Testis (tissue), 3 donors: ENCODE data around the gene CTBP2. TPM values are rescaled to one million over a fixed set of nuclear protein-coding genes. Genes with fewer than 3 reads are reported as not detected.

ENCODE experiments used
- DNase-seq: peaks from one replicate; pipeline ENCODE4 v3.0.0-alpha.2; 2019
- H3K27ac ChIP-seq, 2 donors: fragments of 200-600 bp; sonication (generic); one replicate each; pipeline ENCODE4 v1.5.1; 2019
- H3K27me3 ChIP-seq: fragments of 200-600 bp; sonication (generic); one replicate; pipeline ENCODE4 v1.5.1; 2019
- H3K36me3 ChIP-seq: fragments of 200-600 bp; sonication (generic); one replicate; pipeline ENCODE4 v1.5.1; 2017; ENCODE audit warnings: low read depth; ENCODE audit errors: missing control alignments
- H3K4me1 ChIP-seq: fragments of 200-600 bp; sonication (generic); one replicate; pipeline ENCODE4 v1.5.1; 2019
- H3K4me3 ChIP-seq, 2 donors: fragments of 200-600 bp; sonication (generic); one replicate each; pipeline ENCODE4 v1.5.1; 2017 to 2019
- H3K9me3 ChIP-seq: fragments of 200-600 bp; sonication (generic); one replicate; pipeline ENCODE4 v1.5.1; 2017
- CTCF ChIP-seq, 3 experiments: fragments of 450-650 bp in 2 of 3; fragments of 200-600 bp in 1 of 3; sonication (generic) in 1 of 3; IDR thresholded peaks; one replicate each; pipeline ENCODE4 v1.5.1; 2016 to 2019; ENCODE audit warnings: antibody characterized with exemption in 3 of 3, mild to moderate bottlenecking in 2 of 3, moderate library complexity in 1 of 3
- POLR2A ChIP-seq: fragments of 450-650 bp; IDR thresholded peaks from one replicate; pipeline ENCODE4 v1.6.1; 2017; ENCODE audit warnings: antibody characterized with exemption, mild to moderate bottlenecking, moderate library complexity
- WGBS, 2 donors: methylation state at CpG; one replicate each; pipeline ENCODE4 v1.1.5; 2018; 5-methylcytosine and 5-hydroxymethylcytosine counted together
- intact Hi-C: fragments of 100-400 bp; cut with DNase I; formaldehyde crosslinking; loops from one replicate; pipeline ENCODE4 v1.15.1; 2023; ENCODE audit warnings: low total_unique reads
- polyA plus RNA-seq: library from polyadenylated mRNA; stranded (reverse); fragments of 350-450 nt; fragmentation: Illumina TruSeq; extraction: RNeasy Lipid Tissue Mini Kit (QIAGEN cat#74804); gene quantifications from one replicate; pipeline ENCODE4 v1.2.3, GENCODE V29; 2014; ENCODE audit warnings: low read depth, low replicate concordance; ENCODE audit not compliant: insufficient read depth
- total RNA-seq, 2 donors: library from RNA; depleted of rRNA; stranded (reverse); fragments of >200 nt; gene quantifications; one replicate each; pipeline ENCODE4 v1.2.3, GENCODE V29; 2016

The CTBP2 gene
- total and polyA plus RNA-seq, 3 donors from 2014 or later: 44.7 to 79.5 (median 52.4) TPM

GRCh38 chr10:125002423-125003145, 157.8 kb downstream of the CTBP2 start:
- peak; percentile 14 for DNase-seq
- intact Hi-C loops: no loop called here
- Histone ChIP-seq H3K27me3 (no peaks in the 10 kb centered on the region), H3K36me3 (no peaks in the 10 kb centered on the region), H3K9me3 (no peaks in the 10 kb centered on the region), H3K27ac (peak overlapping the region; percentile 19 to 74), H3K4me3 (no peak overlapping the region), H3K4me1 (peaks cover 65% of the 10 kb centered on the region)
- WGBS, 2 donors: 83 to 91% methylated on average over 19 to 26 of the region's 28 CpGs
- TF ChIP-seq POLR2A (no peak), CTCF (IDR thresholded peaks at IDR 0.05) (no peak)

DNA sequence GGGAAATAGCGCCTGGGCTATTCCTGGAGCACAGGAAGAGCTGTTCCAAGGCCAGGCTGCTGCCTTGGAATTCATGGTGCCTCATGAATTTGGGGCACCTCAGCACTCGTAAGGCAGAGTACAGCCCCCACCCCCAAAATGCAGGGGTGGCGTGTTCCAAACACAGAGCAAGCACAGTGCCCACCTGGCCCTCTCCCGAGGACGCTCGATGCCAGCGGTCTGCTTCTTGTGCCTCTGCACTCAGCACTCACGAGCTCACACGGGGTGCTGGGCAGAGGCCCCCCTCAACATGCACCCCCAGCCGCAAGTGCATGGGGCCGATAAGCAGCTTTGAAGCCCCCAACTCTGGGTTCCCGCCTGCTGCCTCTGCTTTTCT, 158.3 kb downstream of the CTBP2 start:
- intact Hi-C loops: no loop called here
- Histone ChIP-seq H3K27me3 (no peaks in the 10 kb centered on the region), H3K36me3 (no peaks in the 10 kb centered on the region), H3K4me1 (peaks cover 59% of the 10 kb centered on the region), H3K27ac (peak overlapping the region; percentile 74 to 84), H3K9me3 (no peaks in the 10 kb centered on the region), H3K4me3 (no peak overlapping the region)
- WGBS, 2 donors: 72 to 81% methylated on average over 7 to 12 of the region's 12 CpGs
- DNase-seq: no peak
- TF ChIP-seq POLR2A: no peak
- no peak for TF ChIP-seq CTCF (IDR thresholded peaks at IDR 0.05)

GRCh38 chr10:125001313-125002046, 158.9 kb downstream of the CTBP2 start:
- H3K36me3 ChIP-seq: no peaks in the 10 kb centered on the region
- DNase-seq: peak; percentile 19
- peak in 1 of 3 experiments; percentile 31 for TF ChIP-seq CTCF (IDR thresholded peaks at IDR 0.05)
- TF ChIP-seq POLR2A: no peak

GRCh38 chr10:125000366-125001312, 159.7 kb downstream of the CTBP2 start:
- peak; percentile 40 for DNase-seq
- intact Hi-C loops: no loop called here
- H3K4me3 ChIP-seq: no peak overlapping the region

More at GRCh38 chr10:125001313-125002046, 158.9 kb downstream of the CTBP2 start:
- 32 to 44% methylated on average over 13 to 21 of the region's 21 CpGs for WGBS, 2 donors
- Histone ChIP-seq H3K9me3 (no peaks in the 10 kb centered on the region), H3K4me3 (no peak overlapping the region), H3K27me3 (no peaks in the 10 kb centered on the region), H3K4me1 (peaks cover 54% of the 10 kb centered on the region), H3K27ac (peak overlapping the region; percentile 74 to 84)
- intact Hi-C loops: no loop called here

More at GRCh38 chr10:125000366-125001312, 159.7 kb downstream of the CTBP2 start:
- Histone ChIP-seq H3K4me1 (peaks cover 49% of the 10 kb centered on the region), H3K27me3 (no peaks in the 10 kb centered on the region), H3K9me3 (no peaks in the 10 kb centered on the region), H3K27ac (peak overlapping the region; percentile 74 to 84), H3K36me3 (no peaks in the 10 kb centered on the region)
- TF ChIP-seq CTCF (IDR thresholded peaks at IDR 0.05) (no peak), POLR2A (no peak)
- 35 to 49% methylated on average over 14 to 35 of the region's 35 CpGs for WGBS, 2 donors
